Aorta (tissue), 5 donors: ENCODE results near the gene ZNF335. TPM values are rescaled to one million over a fixed set of nuclear protein-coding genes. Genes with fewer than 3 reads are reported as not detected.

Experiments
- ATAC-seq: fragments of 200-7000 bp; cut with Tn5 transposase; one replicate; pipeline ENCODE4 v1.9.1; 2022; ENCODE audit warnings: moderate library complexity; ENCODE audit not compliant: low FRiP score
- DNase-seq, 2 donors: peaks; one replicate each; pipeline ENCODE4 v3.0.0-alpha.2; 2020
- H3K27ac ChIP-seq, 2 donors: one replicate each; pipeline ENCODE4 v1.5.1; 2013; ENCODE audit warnings: low read length in 2 of 2, mild to moderate bottlenecking in 2 of 2, moderate library complexity in 2 of 2, control low read depth in 1 of 2, inconsistent platforms in 1 of 2, low read depth in 1 of 2
- H3K27me3 ChIP-seq, 2 donors: one replicate each; pipeline ENCODE4 v1.6.1; 2013; ENCODE audit warnings: control low read depth in 1 of 2, low read length in 1 of 2, mild to moderate bottlenecking in 1 of 2, moderate library complexity in 1 of 2; ENCODE audit not compliant: insufficient read depth in 2 of 2, control insufficient read depth in 1 of 2
- H3K36me3 ChIP-seq, 2 donors: one replicate each; pipeline ENCODE4 v1.6.1; 2013; ENCODE audit warnings: control low read depth in 1 of 2, low read length in 1 of 2, mild to moderate bottlenecking in 1 of 2; ENCODE audit not compliant: insufficient read depth in 2 of 2, control insufficient read depth in 1 of 2
- H3K4me1 ChIP-seq, 2 donors: one replicate each; pipeline ENCODE4 v1.6.1; 2013; ENCODE audit warnings: low read length in 2 of 2, control low read depth in 1 of 2, mild to moderate bottlenecking in 1 of 2, moderate library complexity in 1 of 2; ENCODE audit not compliant: insufficient read depth in 2 of 2, control insufficient read depth in 1 of 2
- H3K4me3 ChIP-seq, 2 donors: one replicate each; pipeline ENCODE4 v1.5.1; 2013; ENCODE audit warnings: low read length in 2 of 2, control low read depth in 1 of 2, mild to moderate bottlenecking in 1 of 2
- H3K9me3 ChIP-seq: one replicate; pipeline ENCODE4 v1.6.1; 2013; ENCODE audit warnings: mild to moderate bottlenecking, low read length; ENCODE audit not compliant: control insufficient read depth
- WGBS, 2 donors: extraction: QIAGEN DNeasy Blood & Tissue Kit; methylation state at CpG; one replicate each; pipeline ENCODE4 v1.1.7; 2013; 5-methylcytosine and 5-hydroxymethylcytosine counted together
- intact Hi-C, 2 donors: fragments of 100-400 bp; cut with DNase I; formaldehyde crosslinking; loops; one replicate each; pipeline versions ENCODE4 v1.14.2 to v1.15.0; 2022
- polyA plus RNA-seq, 2 donors: library from polyadenylated mRNA; stranded (reverse); fragments of 200-250 nt; gene quantifications; one replicate each; pipeline ENCODE4 v1.2.3, GENCODE V29; 2013
- total RNA-seq, 2 donors: library from RNA; stranded (reverse); fragmentation: NEBNext Ultra II Directional; extraction: Animal tissue kit (Norgen Biotek cat#: 25700); gene quantifications; one replicate each; pipeline ENCODE4 v1.2.1, GENCODE V29; 2021
- donor health status: healthy with polysubstance abuse.
- donor health status: Bipolar disorder and iron deficiency.
- donor health status: DM: no; HTN: no; CAD: no.
- donor health status: DM: no; HTN: no; CAD: no.
- donor health status: DM: yes; HTN: yes; CAD: no.

Gene ZNF335
- total and polyA plus RNA-seq, 4 donors, result 2.8 to 31.4 (median 20.5) TPM

- peak overlapping the region in 1 of 2 donors; percentile 58 for H3K27ac ChIP-seq
- WGBS, 2 donors, result 8 to 9% methylated on average over 34 of the region's 34 CpGs
- no peaks in the 10 kb centered on the region for H3K4me1 ChIP-seq
- no peaks in the 10 kb centered on the region for H3K9me3 ChIP-seq
- DNase-seq (peak; percentile 70 to 83), ATAC-seq (peak; percentile 9)
- H3K4me3 ChIP-seq, result peak overlapping the region; percentile 42 to 67
- intact Hi-C loops, result loop anchor here (2.0 to 5.0 kb wide), 4 partner anchors 36 to 614 kb away; partner anchors contain the start of genes CTSA (in 1 of the 2), NCOA5 (in 1 of the 2), NEURL2 (in 1 of the 2) and PCIF1 (in 1 of the 2)
- no peaks in the 10 kb centered on the region for H3K27me3 ChIP-seq
- no peaks in the 10 kb centered on the region for H3K36me3 ChIP-seq
Measured at GRCh38 chr20:45970646-45971424, 1.2 kb downstream of the ZNF335 start.

GRCh38 chr20:45969712-45970634 is 2.0 kb downstream of the ZNF335 start:
- Histone ChIP-seq H3K27me3 (no peaks in the 10 kb centered on the region), H3K4me3 (no peak overlapping the region), H3K27ac (no peak overlapping the region), H3K9me3 (no peaks in the 10 kb centered on the region), H3K4me1 (no peaks in the 10 kb centered on the region), H3K36me3 (no peaks in the 10 kb centered on the region)
- DNase-seq (peak; percentile 49 to 64), ATAC-seq (no peak)
- WGBS, 2 donors, result 27 to 32% methylated on average over 6 of the region's 6 CpGs
- intact Hi-C loops, result loop anchor here (2.0 to 5.0 kb wide), 5 partner anchors 35 to 613 kb away; partner anchors contain the start of genes CTSA (in 1 of the 2), NCOA5 (in 1 of the 2), NEURL2 (in 1 of the 2) and PCIF1 (in 1 of the 2)

- WGBS, 2 donors, result 77 to 79% methylated on average over 14 of the region's 14 CpGs
- H3K4me1 ChIP-seq, result no peaks in the 10 kb centered on the region
- ATAC-seq, result no peak
- no peak overlapping the region for H3K4me3 ChIP-seq
- DNase-seq, result peak; percentile 50 to 76
- intact Hi-C loops, result loop anchor here in 1 of 2 donors (5.0 kb wide), 1 partner anchor 172 kb away; no protein-coding TSS in a partner anchor
- H3K27ac ChIP-seq, result no peak overlapping the region
- no peaks in the 10 kb centered on the region for H3K27me3 ChIP-seq
- no peaks in the 10 kb centered on the region for H3K9me3 ChIP-seq
- H3K36me3 ChIP-seq, result peaks cover 0 to 2% of the 10 kb centered on the region in 2 donors
Measured at GRCh38 chr20:45968801-45969711, 2.9 kb downstream of the ZNF335 start.

- DNase-seq, result peak in 1 of 2 donors; percentile 69
- WGBS, 2 donors, result 89 to 90% methylated on average over 10 of the region's 10 CpGs
Measured at GRCh38 chr20:45968081-45968671, 3.8 kb downstream of the ZNF335 start.

GRCh38 chr20:45967551-45968080 is 4.4 kb downstream of the ZNF335 start:
- intact Hi-C loops, result loop anchor here in 1 of 2 donors (5.0 kb wide), 1 partner anchor 170 kb away; no protein-coding TSS in a partner anchor
- 92 to 94% methylated on average over 13 of the region's 13 CpGs for WGBS, 2 donors
- Histone ChIP-seq H3K27me3 (no peaks in the 10 kb centered on the region), H3K9me3 (no peaks in the 10 kb centered on the region), H3K27ac (no peak overlapping the region), H3K4me1 (no peaks in the 10 kb centered on the region), H3K36me3 (peaks cover 0 to 8% of the 10 kb centered on the region in 2 donors), H3K4me3 (no peak overlapping the region)
- DNase-seq, result peak in 1 of 2 donors; percentile 65
- ATAC-seq, result no peak

More at GRCh38 chr20:45968081-45968671, 3.8 kb downstream of the ZNF335 start:
- H3K4me3 ChIP-seq, result no peak overlapping the region
- intact Hi-C loops, result loop anchor here in 1 of 2 donors (5.0 kb wide), 1 partner anchor 171 kb away; no protein-coding TSS in a partner anchor
- no peaks in the 10 kb centered on the region for H3K9me3 ChIP-seq
- no peaks in the 10 kb centered on the region for H3K4me1 ChIP-seq
- H3K27ac ChIP-seq, result no peak overlapping the region
- peaks cover 0 to 7% of the 10 kb centered on the region in 2 donors for H3K36me3 ChIP-seq
- no peaks in the 10 kb centered on the region for H3K27me3 ChIP-seq
- ATAC-seq, result no peak

GRCh38 chr20:45965169-45966002 is 6.6 kb downstream of the ZNF335 start:
- Histone ChIP-seq H3K4me3 (no peak overlapping the region), H3K27ac (no peak overlapping the region), H3K9me3 (no peaks in the 10 kb centered on the region), H3K4me1 (no peaks in the 10 kb centered on the region), H3K27me3 (no peaks in the 10 kb centered on the region), H3K36me3 (peaks cover 0 to 8% of the 10 kb centered on the region in 2 donors)
- 83 to 86% methylated on average over 18 of the region's 18 CpGs for WGBS, 2 donors
- DNase-seq (peak; percentile 34 to 67), ATAC-seq (no peak)
- intact Hi-C loops, result loop anchor here in 1 of 2 donors (5.0 kb wide), 1 partner anchor 168 kb away; no protein-coding TSS in a partner anchor

- intact Hi-C loops, result no loop called here
- ATAC-seq, result no peak
- DNase-seq, result peak; percentile 42 to 50
- 78 to 84% methylated on average over 9 of the region's 9 CpGs for WGBS, 2 donors
- Histone ChIP-seq H3K4me1 (no peaks in the 10 kb centered on the region), H3K9me3 (no peaks in the 10 kb centered on the region), H3K36me3 (peaks cover 3 to 19% of the 10 kb centered on the region in 2 donors), H3K27me3 (no peaks in the 10 kb centered on the region), H3K4me3 (no peak overlapping the region), H3K27ac (no peak overlapping the region)
Measured at GRCh38 chr20:45964006-45964400, 8.0 kb downstream of the ZNF335 start.
